ENCODE measurements around the gene CLDN9.

The CLDN9 gene, protein sequence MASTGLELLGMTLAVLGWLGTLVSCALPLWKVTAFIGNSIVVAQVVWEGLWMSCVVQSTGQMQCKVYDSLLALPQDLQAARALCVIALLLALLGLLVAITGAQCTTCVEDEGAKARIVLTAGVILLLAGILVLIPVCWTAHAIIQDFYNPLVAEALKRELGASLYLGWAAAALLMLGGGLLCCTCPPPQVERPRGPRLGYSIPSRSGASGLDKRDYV

DNA sequence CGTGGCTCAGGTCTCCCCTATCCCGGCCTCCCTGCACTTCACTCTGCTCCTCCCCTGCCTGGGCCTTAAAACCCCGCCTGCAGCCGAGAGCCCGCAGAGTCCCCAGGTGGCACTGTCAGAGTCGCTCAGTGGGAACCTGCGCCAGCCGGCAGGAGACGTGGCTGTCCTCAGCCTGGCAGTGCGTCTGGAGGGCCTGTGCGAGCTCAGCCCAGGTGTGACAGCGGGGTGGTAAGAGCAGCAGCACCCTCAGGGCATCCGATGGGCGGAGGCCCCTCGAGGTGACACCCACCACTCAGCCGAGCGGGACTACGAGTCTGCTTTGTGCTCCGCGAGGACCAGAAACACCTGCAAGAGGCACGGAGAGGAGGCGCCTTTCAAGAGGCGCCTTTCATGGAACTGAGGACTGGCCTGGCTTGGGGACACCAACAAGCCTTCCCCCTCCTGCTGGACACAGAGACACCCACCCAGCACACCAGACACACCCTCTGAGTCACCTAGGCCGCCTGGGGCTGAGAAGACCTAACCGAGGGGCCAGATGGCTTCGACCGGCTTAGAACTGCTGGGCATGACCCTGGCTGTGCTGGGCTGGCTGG, at the start of gene CLDN9:
Gene CLDN9, plus strand, starts transcription at position 96 of the 593 bp plus-strand sequence. Its CDS starts 440 bp downstream, at position 536.
- no peak within 1 kb of the TSS for H3K9ac ChIP-seq (ENCODE audit: low read length)
- no peaks in the 10 kb centered on the region for H3K36me3 ChIP-seq (replicated peaks; ENCODE audit: insufficient read depth, low read length)
- TF ChIP-seq EZH2phosphoT487 (IDR thresholded peaks at IDR 0.05; ENCODE audit: low read length) (no peak), EZH2 (optimal IDR thresholded peaks at IDR 0.05; ENCODE audit: low read depth, low read length) (no peak)
- TF ChIP-seq, protein P1, sequence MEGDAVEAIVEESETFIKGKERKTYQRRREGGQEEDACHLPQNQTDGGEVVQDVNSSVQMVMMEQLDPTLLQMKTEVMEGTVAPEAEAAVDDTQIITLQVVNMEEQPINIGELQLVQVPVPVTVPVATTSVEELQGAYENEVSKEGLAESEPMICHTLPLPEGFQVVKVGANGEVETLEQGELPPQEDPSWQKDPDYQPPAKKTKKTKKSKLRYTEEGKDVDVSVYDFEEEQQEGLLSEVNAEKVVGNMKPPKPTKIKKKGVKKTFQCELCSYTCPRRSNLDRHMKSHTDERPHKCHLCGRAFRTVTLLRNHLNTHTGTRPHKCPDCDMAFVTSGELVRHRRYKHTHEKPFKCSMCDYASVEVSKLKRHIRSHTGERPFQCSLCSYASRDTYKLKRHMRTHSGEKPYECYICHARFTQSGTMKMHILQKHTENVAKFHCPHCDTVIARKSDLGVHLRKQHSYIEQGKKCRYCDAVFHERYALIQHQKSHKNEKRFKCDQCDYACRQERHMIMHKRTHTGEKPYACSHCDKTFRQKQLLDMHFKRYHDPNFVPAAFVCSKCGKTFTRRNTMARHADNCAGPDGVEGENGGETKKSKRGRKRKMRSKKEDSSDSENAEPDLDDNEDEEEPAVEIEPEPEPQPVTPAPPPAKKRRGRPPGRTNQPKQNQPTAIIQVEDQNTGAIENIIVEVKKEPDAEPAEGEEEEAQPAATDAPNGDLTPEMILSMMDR (IDR thresholded peaks at IDR 0.05; ENCODE audit: low read length) = no peak
- H4K20me1 ChIP-seq (ENCODE audit: insufficient read depth, low read length) = no peaks in the 10 kb centered on the region
- H3K4me1 ChIP-seq (ENCODE audit: low read length) = peaks cover 10% of the 10 kb centered on the region
- DNase-seq = peak; percentile 54
- no peak within 1 kb of the TSS for H3K4me3 ChIP-seq (ENCODE audit: low read length)
- H3K9me3 ChIP-seq (replicated peaks; ENCODE audit: insufficient read depth, low read length) = no peaks in the 10 kb centered on the region
- H3F3A ChIP-seq (ENCODE audit: insufficient read depth, low read length) = no peaks in the 10 kb centered on the region
- peaks cover 94% of the 10 kb centered on the region for H3K27me3 ChIP-seq (replicated peaks; ENCODE audit: insufficient read depth, low read length)
- H3K4me2 ChIP-seq (ENCODE audit: low read depth, low read length) = peak within 1 kb of the TSS; percentile 16; the same call in 1 of the 2 replicates
- no peaks in the 10 kb centered on the region for H3K79me2 ChIP-seq (ENCODE audit: low read length)
- no peak within 1 kb of the TSS for H2AFZ ChIP-seq (ENCODE audit: low read length)
- no peaks in the 10 kb centered on the region for H3K9me2 ChIP-seq (replicated peaks; ENCODE audit: insufficient read depth, low read length)
- no peak within 1 kb of the TSS for H3K27ac ChIP-seq (ENCODE audit: low read length)

DNA sequence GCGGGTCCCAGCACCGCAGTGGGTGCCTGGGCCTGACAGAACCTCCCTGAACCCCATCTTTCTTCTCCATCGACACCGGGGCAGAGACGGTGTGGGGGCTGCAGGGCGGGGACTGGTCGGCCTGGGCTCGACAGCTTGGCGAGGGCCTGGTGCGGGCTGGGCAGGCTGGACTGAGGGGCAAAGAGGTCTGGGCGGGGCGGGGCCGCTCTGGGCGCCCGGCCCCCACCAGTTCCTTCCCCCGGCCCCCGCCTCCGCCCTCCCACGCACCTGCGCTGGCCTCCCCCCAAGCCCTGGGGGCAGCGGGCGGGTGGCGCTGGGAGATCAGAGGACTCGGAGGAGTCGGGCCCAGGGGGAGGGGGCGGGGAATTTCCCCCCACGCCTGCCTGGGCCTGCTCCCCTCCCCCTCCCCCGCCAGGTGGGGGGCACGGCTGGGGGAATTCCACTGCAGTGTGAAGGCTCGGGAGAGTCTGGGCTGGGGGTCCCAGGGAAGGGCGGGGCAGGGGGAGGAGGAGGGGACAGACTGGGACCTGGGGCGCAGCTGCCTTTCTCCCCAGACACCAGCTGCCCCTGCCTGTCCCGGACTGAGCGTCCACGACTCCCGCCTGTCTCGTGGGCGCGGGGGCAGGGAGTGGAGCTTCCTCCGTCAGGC, 49.5 kb upstream of the CLDN9 start:
- Histone ChIP-seq H3K4me1 (ENCODE audit: low read length) (peaks cover 14% of the 10 kb centered on the region), H3K27me3 (replicated peaks; ENCODE audit: insufficient read depth, low read length) (peaks cover 39% of the 10 kb centered on the region), H3K9ac (ENCODE audit: low read length) (no peak overlapping the region), H3K36me3 (replicated peaks; ENCODE audit: insufficient read depth, low read length) (no peaks in the 10 kb centered on the region), H3K4me2 (ENCODE audit: low read depth, low read length) (peak overlapping the region; percentile 97; the same call in 1 of the 2 replicates), H3K79me2 (ENCODE audit: low read length) (no peaks in the 10 kb centered on the region), H3F3A (ENCODE audit: insufficient read depth, low read length) (peaks cover 6% of the 10 kb centered on the region; the same call in 1 of the 2 replicates), H3K4me3 (ENCODE audit: low read length) (peak overlapping the region; percentile 50; the same call in 1 of the 2 replicates), H3K27ac (ENCODE audit: low read length) (no peak overlapping the region), H4K20me1 (ENCODE audit: insufficient read depth, low read length) (no peaks in the 10 kb centered on the region), H3K9me2 (replicated peaks; ENCODE audit: insufficient read depth, low read length) (no peaks in the 10 kb centered on the region), H3K9me3 (replicated peaks; ENCODE audit: insufficient read depth, low read length) (no peaks in the 10 kb centered on the region), H2AFZ (ENCODE audit: low read length) (no peak overlapping the region)
- no peak for DNase-seq
- TF ChIP-seq, protein P1 (IDR thresholded peaks at IDR 0.05; ENCODE audit: low read length) = no peak
- TF ChIP-seq EZH2phosphoT487 (IDR thresholded peaks at IDR 0.05; ENCODE audit: low read length) (no peak), EZH2 (optimal IDR thresholded peaks at IDR 0.05; ENCODE audit: low read depth, low read length) (no peak)

DNA sequence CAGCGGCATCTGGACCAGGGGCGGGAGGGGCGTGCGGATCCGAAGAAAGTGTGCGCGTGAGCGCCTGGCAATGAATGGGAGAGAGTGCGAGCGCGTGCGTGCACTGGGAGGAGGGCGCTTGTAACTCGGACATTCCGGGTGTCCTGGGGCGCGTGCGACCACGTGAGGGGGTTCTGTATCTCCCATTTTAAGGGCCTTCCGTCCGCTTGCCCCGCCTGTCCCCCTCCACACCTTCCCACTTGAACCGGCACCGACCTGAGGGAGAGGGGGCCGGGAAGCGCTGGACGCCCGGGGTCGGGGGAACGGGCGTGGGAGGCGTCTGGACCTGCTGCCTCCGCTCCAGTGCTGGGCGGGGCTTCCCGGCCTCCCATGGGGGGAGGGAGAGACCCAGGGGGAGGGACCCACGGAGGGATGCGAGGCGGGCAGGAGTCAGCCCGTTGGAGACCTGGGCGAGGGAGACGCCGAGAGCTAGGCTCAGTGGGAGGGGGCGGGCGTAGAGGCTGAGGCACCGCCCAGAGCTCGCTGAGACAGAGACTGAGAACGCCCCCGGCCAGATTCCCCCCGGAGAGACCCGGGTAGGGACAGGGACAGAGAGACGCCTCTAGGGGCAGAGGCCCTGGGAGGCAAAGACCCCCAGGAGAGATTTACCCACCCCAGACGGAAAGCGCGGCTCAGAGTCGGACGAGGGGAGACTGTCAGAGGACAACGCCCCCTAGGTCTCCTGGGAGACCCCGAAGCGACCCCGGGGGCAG, 48.8 kb upstream of the CLDN9 start, which contains the start of gene KREMEN2:
Gene KREMEN2, plus strand, starts transcription at position 553 of the 752 bp plus-strand sequence. CDS start 246 bp downstream, outside the sequence.
- H3K4me2 ChIP-seq (ENCODE audit: low read depth, low read length) = peak within 1 kb of the TSS; percentile 97
- H3K36me3 ChIP-seq (replicated peaks; ENCODE audit: insufficient read depth, low read length) = no peaks in the 10 kb centered on the region
- no peak within 1 kb of the TSS for H3K9ac ChIP-seq (ENCODE audit: low read length)
- no peak within 1 kb of the TSS for H3K27ac ChIP-seq (ENCODE audit: low read length)
- peak within 1 kb of the TSS; percentile 63; the same call in 1 of the 2 replicates for H2AFZ ChIP-seq (ENCODE audit: low read length)
- H3K9me2 ChIP-seq (replicated peaks; ENCODE audit: insufficient read depth, low read length) = no peaks in the 10 kb centered on the region
- H3K79me2 ChIP-seq (ENCODE audit: low read length) = no peaks in the 10 kb centered on the region
- TF ChIP-seq EZH2phosphoT487 (IDR thresholded peaks at IDR 0.05; ENCODE audit: low read length) = no peak
- TF ChIP-seq, protein P1 (IDR thresholded peaks at IDR 0.05; ENCODE audit: low read length) = no peak
- TF ChIP-seq EZH2 (optimal IDR thresholded peaks at IDR 0.05; ENCODE audit: low read depth, low read length) = peak; percentile 83
- peaks cover 19% of the 10 kb centered on the region for H3K4me1 ChIP-seq (ENCODE audit: low read length)
- no peaks in the 10 kb centered on the region for H4K20me1 ChIP-seq (ENCODE audit: insufficient read depth, low read length)
- H3K4me3 ChIP-seq (ENCODE audit: low read length) = peak within 1 kb of the TSS; percentile 50
- DNase-seq = no peak
- no peaks in the 10 kb centered on the region for H3K9me3 ChIP-seq (replicated peaks; ENCODE audit: insufficient read depth, low read length)
- peaks cover 6% of the 10 kb centered on the region; the same call in 1 of the 2 replicates for H3F3A ChIP-seq (ENCODE audit: insufficient read depth, low read length)
- peaks cover 39% of the 10 kb centered on the region for H3K27me3 ChIP-seq (replicated peaks; ENCODE audit: insufficient read depth, low read length)

Measured in MM.1S (cell line).